ENCODE measurements around the gene VAMP2.

VAMP2 gene

DNA sequence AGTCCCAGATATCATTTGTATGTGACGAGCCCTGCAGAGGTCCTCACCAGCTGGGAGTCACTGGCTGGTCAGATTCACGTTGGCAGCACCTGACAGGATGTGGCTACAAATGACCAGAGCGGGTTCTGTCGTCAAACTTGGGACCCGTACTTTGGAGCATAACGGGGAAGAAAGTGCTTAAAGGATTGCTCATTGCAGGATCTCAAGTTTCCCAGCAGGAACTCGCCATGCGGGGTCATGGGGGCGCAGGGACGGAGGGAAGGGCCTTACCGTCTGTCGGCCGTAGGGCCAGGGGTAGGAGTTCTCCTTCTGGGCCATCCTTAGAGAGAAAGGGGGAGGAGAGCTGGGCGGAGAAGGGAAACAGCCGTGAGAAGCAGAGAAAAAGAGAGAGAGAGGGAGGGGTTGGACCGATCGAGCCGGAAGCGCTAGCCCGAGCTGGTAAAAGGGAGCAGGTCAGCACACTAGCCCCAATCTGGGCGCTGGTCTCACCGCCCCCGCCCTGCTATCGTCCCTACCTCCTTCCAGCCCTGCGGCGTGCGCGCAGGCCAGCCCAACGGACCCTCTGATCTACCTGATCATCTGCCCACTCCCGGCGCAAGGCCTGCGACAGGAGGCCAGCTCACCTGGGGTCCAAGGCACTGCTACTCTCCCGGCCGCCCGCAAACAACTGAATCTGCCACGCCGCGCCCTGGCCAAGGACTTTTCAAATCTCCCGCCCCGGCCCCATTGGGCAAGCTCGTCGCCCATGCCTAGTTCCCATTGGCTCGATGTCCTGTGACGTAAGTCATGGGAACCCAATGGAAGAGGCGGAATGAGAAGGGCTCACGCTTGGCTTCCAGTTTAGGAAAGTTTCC lies 47.4 kb upstream of the VAMP2 start, which contains the start of gene AURKB (continued):
- TF ChIP-seq ZNF112 (tag by site-specific recombination; IDR thresholded peaks at IDR 0.05) (no peak), ZNF302 (tag by site-specific recombination; IDR thresholded peaks at IDR 0.05; ENCODE audit: low read depth) (no peak), ZNF623 (tag by site-specific recombination; IDR thresholded peaks at IDR 0.05) (no peak), ZXDB (tag by site-specific recombination; IDR thresholded peaks at IDR 0.05) (peak; percentile 59), SALL2 (tag by site-specific recombination; IDR thresholded peaks at IDR 0.05; ENCODE audit: borderline replicate concordance) (no peak), ZNF23 (tag by site-specific recombination; IDR thresholded peaks at IDR 0.05; ENCODE audit: borderline replicate concordance) (no peak), ZNF121 (tag by site-specific recombination; IDR thresholded peaks at IDR 0.05) (no peak), ZNF626 (tag by site-specific recombination; IDR thresholded peaks at IDR 0.05) (no peak), ZNF747 (tag by site-specific recombination; IDR thresholded peaks at IDR 0.05) (no peak), ZNF670 (tag by site-specific recombination; IDR thresholded peaks at IDR 0.05; ENCODE audit: low read depth) (no peak), GLI2 (tag by site-specific recombination; IDR thresholded peaks at IDR 0.05; ENCODE audit: borderline replicate concordance, low read depth) (no peak), OSR2 (tag by site-specific recombination; IDR thresholded peaks at IDR 0.05) (0 out of 2 replicates have a peak, but pooled peaks have one; percentile 4), ZFP69B (tag by site-specific recombination; IDR thresholded peaks at IDR 0.05) (no peak; the same call in 1 of the 2 replicates), SP3 (tag by site-specific recombination; IDR thresholded peaks at IDR 0.05) (peak; percentile 83), ZNF169 (tag by site-specific recombination; IDR thresholded peaks at IDR 0.05) (no peak), ZNF560 (tag by site-specific recombination; IDR thresholded peaks at IDR 0.05; ENCODE audit: borderline replicate concordance) (no peak), ZNF138 (tag by site-specific recombination; IDR thresholded peaks at IDR 0.05; ENCODE audit: borderline replicate concordance) (0 out of 2 replicates have a peak, but pooled peaks have one; percentile 62)
- TF ChIP-seq, protein P1, sequence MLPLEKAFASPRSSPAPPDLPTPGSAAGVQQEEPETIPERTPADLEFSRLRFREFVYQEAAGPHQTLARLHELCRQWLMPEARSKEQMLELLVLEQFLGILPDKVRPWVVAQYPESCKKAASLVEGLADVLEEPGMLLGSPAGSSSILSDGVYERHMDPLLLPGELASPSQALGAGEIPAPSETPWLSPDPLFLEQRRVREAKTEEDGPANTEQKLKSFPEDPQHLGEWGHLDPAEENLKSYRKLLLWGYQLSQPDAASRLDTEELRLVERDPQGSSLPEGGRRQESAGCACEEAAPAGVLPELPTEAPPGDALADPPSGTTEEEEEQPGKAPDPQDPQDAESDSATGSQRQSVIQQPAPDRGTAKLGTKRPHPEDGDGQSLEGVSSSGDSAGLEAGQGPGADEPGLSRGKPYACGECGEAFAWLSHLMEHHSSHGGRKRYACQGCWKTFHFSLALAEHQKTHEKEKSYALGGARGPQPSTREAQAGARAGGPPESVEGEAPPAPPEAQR (tag by site-specific recombination; IDR thresholded peaks at IDR 0.05): no peak
- TF ChIP-seq, protein P2, sequence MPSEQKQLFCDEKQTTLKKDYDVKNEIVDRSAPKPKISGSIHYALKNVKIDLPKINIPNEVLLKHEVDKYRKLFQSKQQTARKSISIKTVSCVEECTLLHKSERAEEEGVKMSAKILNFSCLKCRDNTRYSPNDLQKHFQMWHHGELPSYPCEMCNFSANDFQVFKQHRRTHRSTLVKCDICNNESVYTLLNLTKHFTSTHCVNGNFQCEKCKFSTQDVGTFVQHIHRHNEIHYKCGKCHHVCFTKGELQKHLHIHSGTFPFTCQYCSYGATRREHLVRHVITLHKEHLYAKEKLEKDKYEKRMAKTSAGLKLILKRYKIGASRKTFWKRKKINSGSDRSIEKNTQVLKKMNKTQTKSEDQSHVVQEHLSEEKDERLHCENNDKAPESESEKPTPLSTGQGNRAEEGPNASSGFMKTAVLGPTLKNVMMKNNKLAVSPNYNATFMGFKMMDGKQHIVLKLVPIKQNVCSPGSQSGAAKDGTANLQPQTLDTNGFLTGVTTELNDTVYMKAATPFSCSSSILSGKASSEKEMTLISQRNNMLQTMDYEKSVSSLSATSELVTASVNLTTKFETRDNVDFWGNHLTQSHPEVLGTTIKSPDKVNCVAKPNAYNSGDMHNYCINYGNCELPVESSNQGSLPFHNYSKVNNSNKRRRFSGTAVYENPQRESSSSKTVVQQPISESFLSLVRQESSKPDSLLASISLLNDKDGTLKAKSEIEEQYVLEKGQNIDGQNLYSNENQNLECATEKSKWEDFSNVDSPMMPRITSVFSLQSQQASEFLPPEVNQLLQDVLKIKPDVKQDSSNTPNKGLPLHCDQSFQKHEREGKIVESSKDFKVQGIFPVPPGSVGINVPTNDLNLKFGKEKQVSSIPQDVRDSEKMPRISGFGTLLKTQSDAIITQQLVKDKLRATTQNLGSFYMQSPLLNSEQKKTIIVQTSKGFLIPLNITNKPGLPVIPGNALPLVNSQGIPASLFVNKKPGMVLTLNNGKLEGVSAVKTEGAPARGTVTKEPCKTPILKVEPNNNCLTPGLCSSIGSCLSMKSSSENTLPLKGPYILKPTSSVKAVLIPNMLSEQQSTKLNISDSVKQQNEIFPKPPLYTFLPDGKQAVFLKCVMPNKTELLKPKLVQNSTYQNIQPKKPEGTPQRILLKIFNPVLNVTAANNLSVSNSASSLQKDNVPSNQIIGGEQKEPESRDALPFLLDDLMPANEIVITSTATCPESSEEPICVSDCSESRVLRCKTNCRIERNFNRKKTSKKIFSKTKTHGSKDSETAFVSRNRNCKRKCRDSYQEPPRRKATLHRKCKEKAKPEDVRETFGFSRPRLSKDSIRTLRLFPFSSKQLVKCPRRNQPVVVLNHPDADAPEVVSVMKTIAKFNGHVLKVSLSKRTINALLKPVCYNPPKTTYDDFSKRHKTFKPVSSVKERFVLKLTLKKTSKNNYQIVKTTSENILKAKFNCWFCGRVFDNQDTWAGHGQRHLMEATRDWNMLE (tag by site-specific recombination; conservative IDR thresholded peaks at IDR 0.05; ENCODE audit: low read depth): no peak; the same call in none of the 2 replicates

DNA sequence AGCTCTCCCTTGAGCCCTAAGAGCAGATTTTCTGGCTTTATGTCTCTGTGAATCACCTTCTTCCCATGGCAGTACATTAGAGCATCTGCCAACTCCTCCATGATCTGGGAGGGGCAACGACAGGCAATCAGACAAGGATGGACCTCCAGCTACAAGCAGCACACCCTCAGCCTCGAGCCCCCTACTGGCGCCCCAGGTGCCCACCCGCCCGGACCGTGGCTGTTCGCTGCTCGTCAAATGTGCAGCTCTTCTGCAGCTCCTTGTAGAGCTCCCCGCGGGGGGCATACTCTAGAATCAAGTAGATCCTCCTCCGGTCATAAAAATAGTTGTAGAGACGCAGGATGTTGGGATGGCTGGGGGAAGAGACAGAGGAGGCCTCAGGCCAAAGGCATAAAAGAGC lies 43.8 kb upstream of the VAMP2 start:
- no peak overlapping the region for H3K4me3 ChIP-seq (ENCODE audit: low read depth, low read length)
- no peak overlapping the region for H3K27ac ChIP-seq (ENCODE audit: extremely low read depth, low read depth, low read length)
- ChIA-PET POLR2A (interaction anchor here (1.0 to 16.4 kb wide), 4 partner anchors 8 to 89 kb away, joined by 3 to 394 read pairs (median 112); partner anchors contain the start of genes BORCS6 and SLC25A35), CTCF (interaction anchor here (0.6 to 1.4 kb wide), 3 partner anchors 8 to 123 kb away, joined by 3 to 6 read pairs (median 3); no protein-coding TSS in a partner anchor)
- H3K36me3 ChIP-seq (ENCODE audit: control insufficient read depth in 2 of 2, insufficient read depth in 1 of 2, low read length in 2 of 2): peaks cover 60 to 62% of the 10 kb centered on the region in 2 experiments
- peaks cover 8% of the 10 kb centered on the region for H3K4me1 ChIP-seq (ENCODE audit: control insufficient read depth, insufficient read depth, low read length)
- H3K9me3 ChIP-seq (ENCODE audit: control insufficient read depth, insufficient read depth, low read depth, low read length): no peaks in the 10 kb centered on the region
- no peak for TF ChIP-seq GFI1B (tag by site-specific recombination; IDR thresholded peaks at IDR 0.05)
- TF ChIP-seq ZNF121 (tag by site-specific recombination; IDR thresholded peaks at IDR 0.05): no peak
- TF ChIP-seq ZNF610 (tag by site-specific recombination; IDR thresholded peaks at IDR 0.05; ENCODE audit: borderline replicate concordance): no peak
- no peak for TF ChIP-seq OSR2 (tag by site-specific recombination; IDR thresholded peaks at IDR 0.05)
- no peak for TF ChIP-seq SP2 (tag by site-specific recombination; IDR thresholded peaks at IDR 0.05)
- no peak for TF ChIP-seq ZNF48 (tag by site-specific recombination; IDR thresholded peaks at IDR 0.05)
- TF ChIP-seq ZNF18 (tag by site-specific recombination; IDR thresholded peaks at IDR 0.05): no peak
- TF ChIP-seq PRDM4 (tag by site-specific recombination; IDR thresholded peaks at IDR 0.05): no peak
- TF ChIP-seq ZNF175 (tag by site-specific recombination; IDR thresholded peaks at IDR 0.05): no peak

Measured in HEK293 (cell line).